Osteoblast (primary cell): ENCODE data around the gene RMND5A. TPM values are rescaled to one million over a fixed set of nuclear protein-coding genes. Genes with fewer than 3 reads are reported as not detected.

Experiments
- DNase-seq: peaks from one replicate; pipeline ENCODE4 v3.0.0; 2011; ENCODE audit warnings: low spot score, mixed read lengths; ENCODE audit not compliant: insufficient read length; ENCODE audit errors: missing footprints
- H2AFZ ChIP-seq: 2 replicates; pipeline ENCODE4 v1.6.0; 2011; ENCODE audit warnings: mild to moderate bottlenecking, low read length
- H3K27ac ChIP-seq: 2 replicates; pipeline ENCODE4 v1.5.1; 2011; ENCODE audit warnings: mild to moderate bottlenecking, low read depth, low read length, moderate library complexity
- H3K27me3 ChIP-seq: 2 replicates; pipeline ENCODE4 v1.6.0; 2012; ENCODE audit warnings: mild to moderate bottlenecking, control low read depth, inconsistent platforms, low read length, moderate library complexity; ENCODE audit not compliant: insufficient read depth
- H3K36me3 ChIP-seq: 2 replicates; pipeline ENCODE4 v1.5.1; 2011; ENCODE audit warnings: mild to moderate bottlenecking, low read length, control low read depth, moderate library complexity; ENCODE audit not compliant: insufficient read depth
- H3K4me1 ChIP-seq: 2 replicates; pipeline ENCODE4 v1.5.1; 2011; ENCODE audit warnings: mild to moderate bottlenecking, low read length, control low read depth, moderate library complexity; ENCODE audit not compliant: insufficient read depth
- H3K4me2 ChIP-seq: 2 replicates; pipeline ENCODE4 v1.6.0; 2011; ENCODE audit warnings: mild to moderate bottlenecking, low read length; ENCODE audit not compliant: insufficient read depth
- H3K4me3 ChIP-seq: fragments of 200-600 bp; sonication (generic); 3 replicates; pipeline ENCODE4 v1.5.1; 2012; ENCODE audit warnings: mild to moderate bottlenecking, low read length, inconsistent platforms; ENCODE audit not compliant: insufficient read depth
- H3K79me2 ChIP-seq: 2 replicates; pipeline ENCODE4 v1.6.0; 2012; ENCODE audit warnings: mild to moderate bottlenecking, low read length, control low read depth, inconsistent platforms; ENCODE audit not compliant: insufficient read depth
- H3K9me3 ChIP-seq: 2 replicates; pipeline ENCODE4 v1.5.1; 2011; ENCODE audit warnings: low read depth, low read length, control low read depth
- H4K20me1 ChIP-seq: 2 replicates; pipeline ENCODE4 v1.6.0; 2012; ENCODE audit warnings: mild to moderate bottlenecking, low read length, control low read depth; ENCODE audit not compliant: insufficient read depth
- CTCF ChIP-seq: IDR thresholded peaks from 2 replicates; pipeline ENCODE4 v1.5.1; 2011; ENCODE audit warnings: mild to moderate bottlenecking, low read depth, low read length, moderate library complexity; ENCODE audit errors: extremely low read depth
- total RNA-seq: library from RNA; depleted of rRNA; stranded (reverse); fragments of >200 nt; gene quantifications from 2 replicates; pipeline ENCODE4 v1.2.3, GENCODE V29; 2012

Gene RMND5A
- total RNA-seq, 1 donor, result 16.3 TPM

- Histone ChIP-seq H3K79me2 (peaks cover 23% of the 10 kb centered on the region), H4K20me1 (peaks cover 5% of the 10 kb centered on the region), H3K27ac (no peak overlapping the region), H2AFZ (no peak overlapping the region), H3K4me1 (peaks cover 16% of the 10 kb centered on the region), H3K4me2 (no peak overlapping the region), H3K36me3 (peaks cover 4% of the 10 kb centered on the region), H3K27me3 (no peaks in the 10 kb centered on the region), H3K9me3 (peaks cover 3% of the 10 kb centered on the region), H3K4me3 (no peak overlapping the region)
- DNase-seq, result no peak
- no peak for TF ChIP-seq CTCF
Observed at GRCh38 chr2:86750240-86750839, 30.2 kb downstream of the RMND5A start.

GRCh38 chr2:86751778-86752177, 31.7 kb downstream of the RMND5A start:
- Histone ChIP-seq H2AFZ (no peak overlapping the region), H3K27ac (no peak overlapping the region), H4K20me1 (peaks cover 2% of the 10 kb centered on the region), H3K4me3 (no peak overlapping the region), H3K4me1 (peaks cover 16% of the 10 kb centered on the region), H3K4me2 (no peak overlapping the region), H3K27me3 (no peaks in the 10 kb centered on the region), H3K36me3 (peaks cover 8% of the 10 kb centered on the region), H3K79me2 (peaks cover 21% of the 10 kb centered on the region), H3K9me3 (peaks cover 3% of the 10 kb centered on the region)
- TF ChIP-seq CTCF, result no peak
- DNase-seq, result no peak

GRCh38 chr2:86752934-86753333, 32.8 kb downstream of the RMND5A start:
- Histone ChIP-seq H3K27ac (no peak overlapping the region), H3K4me3 (no peak overlapping the region), H3K9me3 (peaks cover 3% of the 10 kb centered on the region), H3K4me1 (peaks cover 16% of the 10 kb centered on the region), H3K36me3 (peaks cover 8% of the 10 kb centered on the region), H2AFZ (no peak overlapping the region), H3K27me3 (no peaks in the 10 kb centered on the region), H4K20me1 (peaks cover 2% of the 10 kb centered on the region), H3K4me2 (no peak overlapping the region), H3K79me2 (peaks cover 15% of the 10 kb centered on the region)
- no peak for TF ChIP-seq CTCF
- no peak for DNase-seq

GRCh38 chr2:86753606-86754005, 33.5 kb downstream of the RMND5A start:
- Histone ChIP-seq H2AFZ (no peak overlapping the region), H3K9me3 (peaks cover 3% of the 10 kb centered on the region), H3K27ac (no peak overlapping the region), H3K4me1 (peaks cover 16% of the 10 kb centered on the region), H3K4me3 (no peak overlapping the region), H3K36me3 (peaks cover 8% of the 10 kb centered on the region), H4K20me1 (peaks cover 2% of the 10 kb centered on the region), H3K27me3 (no peaks in the 10 kb centered on the region), H3K4me2 (peak overlapping the region; percentile 42), H3K79me2 (peaks cover 15% of the 10 kb centered on the region)
- no peak for TF ChIP-seq CTCF
- no peak for DNase-seq
